GM23338 (cell line): ENCODE data around the gene STIP1. TPM values are rescaled to one million over a fixed set of nuclear protein-coding genes. Genes with fewer than 3 reads are reported as not detected.

ENCODE experiments used
- ATAC-seq: fragments of 200-7000 bp; cut with Tn5 transposase; 3 replicates; pipeline ENCODE4 v1.9.1; 2020
- DNase-seq: peaks from one replicate; pipeline ENCODE4 v3.0.0-alpha.2; 2015; ENCODE audit warnings: low spot score
- H2AFZ ChIP-seq: fragments of 200-600 bp; sonication (generic); 2 replicates; pipeline ENCODE4 v1.8.0; 2016; ENCODE audit warnings: antibody characterized with exemption, mild to moderate bottlenecking, moderate library complexity
- H3F3A ChIP-seq: fragments of 200-600 bp; sonication (generic); replicated peaks from 2 replicates; pipeline ENCODE4 v1.8.0; 2017; ENCODE audit warnings: antibody characterized with exemption, mixed run types, low read depth
- H3K27ac ChIP-seq: fragments of 200-600 bp; sonication (generic); 2 replicates; pipeline ENCODE4 v1.6.1; 2016; ENCODE audit warnings: low read depth
- H3K27me3 ChIP-seq: fragments of 200-600 bp; sonication (generic); 2 replicates; pipeline ENCODE4 v1.8.0; 2016; ENCODE audit warnings: mild to moderate bottlenecking, mixed run types, moderate library complexity; ENCODE audit not compliant: insufficient read depth
- H3K36me3 ChIP-seq: fragments of 200-600 bp; sonication (generic); 2 replicates; pipeline ENCODE4 v1.8.0; 2016; ENCODE audit warnings: mild to moderate bottlenecking; ENCODE audit not compliant: insufficient read depth
- H3K4me1 ChIP-seq: fragments of 200-600 bp; sonication (generic); 2 replicates; pipeline ENCODE4 v1.8.0; 2016; ENCODE audit warnings: mild to moderate bottlenecking, moderate library complexity; ENCODE audit not compliant: insufficient read depth
- H3K4me2 ChIP-seq: fragments of 200-600 bp; sonication (generic); 2 replicates; pipeline ENCODE4 v1.7.1; 2017; ENCODE audit warnings: mixed run types
- H3K4me3 ChIP-seq: fragments of 200-600 bp; sonication (generic); 2 replicates; pipeline ENCODE4 v1.6.1; 2016; ENCODE audit warnings: mixed run types
- H3K79me2 ChIP-seq: fragments of 200-600 bp; sonication (generic); replicated peaks from 2 replicates; pipeline ENCODE4 v1.8.0; 2017; ENCODE audit warnings: mild to moderate bottlenecking; ENCODE audit not compliant: insufficient read depth
- H3K9me2 ChIP-seq: fragments of 200-600 bp; sonication (generic); 2 replicates; pipeline ENCODE4 v1.8.0; 2017; ENCODE audit not compliant: insufficient read depth
- H4K20me1 ChIP-seq: fragments of 200-600 bp; sonication (generic); replicated peaks from 2 replicates; pipeline ENCODE4 v1.8.0; 2017; ENCODE audit warnings: mild to moderate bottlenecking; ENCODE audit not compliant: insufficient read depth
- H3K27ac Mint-ChIP-seq: 2 replicates; pipeline ENCODE4 v1.8.0; 2020; ENCODE audit warnings: inconsistent platforms, mild to moderate bottlenecking, moderate library complexity, mixed read lengths
- H3K27me3 Mint-ChIP-seq: 3 replicates; pipeline ENCODE4 v1.8.0; 2022; ENCODE audit warnings: low read depth, mild to moderate bottlenecking, moderate library complexity, mixed read lengths, inconsistent platforms; ENCODE audit not compliant: insufficient read depth, poor library complexity
- H3K36me3 Mint-ChIP-seq: 3 replicates; pipeline ENCODE4 v1.8.0; 2021; ENCODE audit warnings: low read depth, mild to moderate bottlenecking, inconsistent platforms, moderate library complexity, mixed read lengths
- H3K4me1 Mint-ChIP-seq: 3 replicates; pipeline ENCODE4 v1.8.0; 2020; ENCODE audit warnings: mild to moderate bottlenecking, inconsistent platforms, mixed read lengths
- H3K4me3 Mint-ChIP-seq: 3 replicates; pipeline ENCODE4 v1.8.0; 2021; ENCODE audit warnings: moderate library complexity, mild to moderate bottlenecking, inconsistent platforms, mixed read lengths
- H3K9me3 Mint-ChIP-seq: 3 replicates; pipeline ENCODE4 v1.8.0; 2020; ENCODE audit warnings: moderate library complexity, mild to moderate bottlenecking, inconsistent platforms, mixed read lengths
- CREB1 ChIP-seq: fragments of 250-450 bp; sonication (Bioruptor Pico); IDR thresholded peaks from 2 replicates; pipeline ENCODE4 v1.5.0; 2020; ENCODE audit warnings: low read depth, mild to moderate bottlenecking, moderate library complexity
- EZH2 ChIP-seq: fragments of 200-600 bp; sonication (generic); IDR thresholded peaks from one replicate; pipeline ENCODE4 v1.8.0; 2017; ENCODE audit warnings: antibody characterized with exemption, mild to moderate bottlenecking, low read depth; ENCODE audit not compliant: unreplicated experiment
- EZH2phosphoT487 ChIP-seq: fragments of 200-600 bp; sonication (generic); IDR thresholded peaks from one replicate; pipeline ENCODE4 v1.8.1; 2018; ENCODE audit warnings: antibody characterized with exemption; ENCODE audit not compliant: unreplicated experiment
- JUNB ChIP-seq: IDR thresholded peaks from one replicate; pipeline ENCODE4 v1.6.1; 2016; ENCODE audit warnings: antibody characterized with exemption; ENCODE audit not compliant: unreplicated experiment
- NANOG ChIP-seq: IDR thresholded peaks from 2 replicates; pipeline ENCODE4 v1.6.1; 2016; ENCODE audit warnings: antibody characterized with exemption, borderline replicate concordance
- POLR2AphosphoS5 ChIP-seq: IDR thresholded peaks from 2 replicates; pipeline ENCODE4 v1.6.1; 2016; ENCODE audit warnings: antibody characterized with exemption, low read depth
- ZNF114 ChIP-seq: fragments of 250-450 bp; sonication (Bioruptor Pico); IDR thresholded peaks from 2 replicates; pipeline ENCODE4 v1.5.0; 2020; ENCODE audit warnings: mild to moderate bottlenecking, moderate library complexity
- ZNF331 ChIP-seq: fragments of 250-450 bp; sonication (Bioruptor Pico); IDR thresholded peaks from 2 replicates; pipeline ENCODE4 v1.5.0; 2020; ENCODE audit warnings: low read depth, mild to moderate bottlenecking, moderate library complexity
- ZNF462 ChIP-seq: fragments of 250-450 bp; sonication (Bioruptor Pico); IDR thresholded peaks from 2 replicates; pipeline ENCODE4 v1.5.0; 2020; ENCODE audit warnings: mild to moderate bottlenecking, moderate library complexity
- polyA plus RNA-seq: library from polyadenylated mRNA; unstranded; fragments of >200 nt; fragmentation: Nextera tagmentation; extraction: Ambion mirVana; gene quantifications from 2 replicates; pipeline ENCODE4 v1.2.1, GENCODE V29; 2016
- total RNA-seq: library from RNA; depleted of rRNA; stranded (reverse); fragments of >200 nt; shearing (Covaris generic); gene quantifications from 2 replicates; pipeline ENCODE4 v1.2.3, GENCODE V29; 2014

The STIP1 gene
- total and polyA plus RNA-seq, 2 experiments from 2014 or later: 213 to 351 TPM

- no peaks in the 10 kb centered on the region for H3K79me2 ChIP-seq
- 0 out of 2 replicates have a peak, but pooled peaks cover 6% of the 10 kb centered on the region for H3F3A ChIP-seq
- H3K27ac Mint-ChIP-seq: no peak overlapping the region
- H3K27me3 Mint-ChIP-seq: peaks cover 16% of the 10 kb centered on the region
- peaks cover 3% of the 10 kb centered on the region; the same call in 1 of the 2 replicates for H3K27me3 ChIP-seq
- H3K4me3 ChIP-seq: no peak overlapping the region
- no peak overlapping the region for H3K4me2 ChIP-seq
- no peak overlapping the region for H2AFZ ChIP-seq
- H3K27ac ChIP-seq: no peak overlapping the region
- ATAC-seq (no peak), DNase-seq (no peak)
- peaks cover 7% of the 10 kb centered on the region; the same call in 1 of the 2 replicates for H3K4me1 ChIP-seq
- H3K36me3 ChIP-seq: no peaks in the 10 kb centered on the region
- peaks cover 16% of the 10 kb centered on the region for H4K20me1 ChIP-seq
- H3K4me3 Mint-ChIP-seq: no peak overlapping the region
- TF ChIP-seq EZH2phosphoT487: no peak
- TF ChIP-seq ZNF331 (CRISPR knock-in tag): no peak
- TF ChIP-seq ZNF114: no peak
- H3K4me1 Mint-ChIP-seq: peaks cover 17% of the 10 kb centered on the region
- H3K9me3 Mint-ChIP-seq: no peaks in the 10 kb centered on the region
- H3K9me2 ChIP-seq: no peaks in the 10 kb centered on the region
- peaks cover 6% of the 10 kb centered on the region; the same call in 1 of the 3 replicates for H3K36me3 Mint-ChIP-seq
Observed at GRCh38 chr11:64156235-64157011, 29.5 kb upstream of the STIP1 start.

GRCh38 chr11:64157631-64158394 is 28.2 kb upstream of the STIP1 start:
- no peak overlapping the region for H3K4me2 ChIP-seq
- Mint-ChIP-seq H3K9me3 (no peaks in the 10 kb centered on the region), H3K27ac (no peak overlapping the region), H3K4me3 (no peak overlapping the region), H3K27me3 (peaks cover 16% of the 10 kb centered on the region), H3K36me3 (peaks cover 7% of the 10 kb centered on the region; the same call in 1 of the 3 replicates), H3K4me1 (peaks cover 17% of the 10 kb centered on the region)
- no peak for ATAC-seq
- H2AFZ ChIP-seq: no peak overlapping the region
- H3K27ac ChIP-seq: no peak overlapping the region
- H3K4me3 ChIP-seq: no peak overlapping the region
- no peak for DNase-seq
- no peaks in the 10 kb centered on the region for H3K9me2 ChIP-seq
- H3K27me3 ChIP-seq: peaks cover 3% of the 10 kb centered on the region; the same call in 1 of the 2 replicates
- 0 out of 2 replicates have a peak, but pooled peaks cover 3% of the 10 kb centered on the region for H3F3A ChIP-seq
- H3K79me2 ChIP-seq: no peaks in the 10 kb centered on the region
- TF ChIP-seq POLR2AphosphoS5: no peak
- no peak for TF ChIP-seq JUNB
- TF ChIP-seq CREB1 (CRISPR knock-in tag): no peak
- no peak for TF ChIP-seq NANOG
- TF ChIP-seq EZH2: no peak
- no peak for TF ChIP-seq ZNF462 (CRISPR knock-in tag)
- no peaks in the 10 kb centered on the region for H3K36me3 ChIP-seq
- peaks cover 7% of the 10 kb centered on the region; the same call in 1 of the 2 replicates for H3K4me1 ChIP-seq
- H4K20me1 ChIP-seq: peaks cover 16% of the 10 kb centered on the region
